H1 (cell line): ENCODE results near the gene CBFB. TPM values are rescaled to one million over a fixed set of nuclear protein-coding genes. Genes with fewer than 3 reads are reported as not detected.

Experiments used
- CTCF ChIA-PET: fragments of 300-600 bp; sonication (Branson Sonifier 250); formaldehyde crosslinking; loops from one replicate; lab custom pipeline; 2021; ENCODE audit not compliant: partially characterized antibody; lab: Charles Lee
- POLR2A ChIA-PET: fragments of 300-600 bp; sonication (Branson Sonifier 250); formaldehyde crosslinking; loops from one replicate; lab custom pipeline; 2021; ENCODE audit warnings: inconsistent platforms; ENCODE audit not compliant: partially characterized antibody; lab: Charles Lee
- DNase-seq, 2 experiments: peaks; one replicate each; pipeline versions ENCODE4 v3.0.0 to v3.0.0-alpha.2; 2010 to 2022; ENCODE audit warnings: low spot score in 2 of 2, low read depth in 1 of 2, mixed read lengths in 1 of 2
- FAIRE-seq: peaks from 2 replicates; lab custom pipeline; 2011; peaks lifted over from hg19 to GRCh38; lab: Jason Lieb, UNC
- H2AFZ ChIP-seq: 2 replicates; pipeline ENCODE4 v1.8.1; 2012; ENCODE audit warnings: low read length, inconsistent platforms
- H2AK5ac ChIP-seq: 2 replicates; pipeline ENCODE4 v1.6.1; 2013; ENCODE audit warnings: low read depth, low read length
- H2BK120ac ChIP-seq: replicated peaks from 2 replicates; pipeline ENCODE3; 2013; ENCODE audit warnings: low read depth, low read length, inconsistent platforms
- H2BK12ac ChIP-seq: 2 replicates; pipeline ENCODE4 v1.6.1; 2013; ENCODE audit warnings: low read depth, low read length
- H2BK15ac ChIP-seq: 2 replicates; pipeline ENCODE4 v1.6.1; 2013; ENCODE audit warnings: low read length
- H2BK20ac ChIP-seq: 2 replicates; pipeline ENCODE4 v1.6.1; 2013; ENCODE audit warnings: low read length
- H2BK5ac ChIP-seq: 2 replicates; pipeline ENCODE4 v1.6.1; 2013; ENCODE audit warnings: low read depth, low read length
- H3K14ac ChIP-seq: 2 replicates; pipeline ENCODE4 v1.6.1; 2013; ENCODE audit warnings: inconsistent platforms; ENCODE audit not compliant: insufficient read length
- H3K18ac ChIP-seq: 2 replicates; pipeline ENCODE4 v1.6.1; 2013; ENCODE audit warnings: low read length; ENCODE audit errors: extremely low read depth
- H3K23ac ChIP-seq: 2 replicates; pipeline ENCODE4 v1.6.1; 2013; ENCODE audit warnings: inconsistent platforms; ENCODE audit not compliant: insufficient read length
- H3K23me2 ChIP-seq: 2 replicates; pipeline ENCODE4 v1.6.1; 2013; ENCODE audit warnings: low read depth, low read length
- H3K27ac ChIP-seq: 2 replicates; pipeline ENCODE4 v1.6.1; 2011; ENCODE audit warnings: low read depth, low read length, inconsistent platforms
- H3K27me3 ChIP-seq, 4 experiments: replicated peaks in 1 of 4; 1 replicate in 1 of 4; 2 replicates in 3 of 4; pipeline versions ENCODE4 v1.6.1 to v1.8.1; 2011 to 2013; ENCODE audit warnings: low read length in 3 of 4, mild to moderate bottlenecking in 3 of 4, inconsistent platforms in 2 of 4, mixed read lengths in 2 of 4, moderate library complexity in 1 of 4; ENCODE audit not compliant: control insufficient read depth in 3 of 4, insufficient read depth in 3 of 4; ENCODE audit errors: extremely low read depth in 1 of 4
- H3K36me3 ChIP-seq, 4 experiments: 2 replicates each; pipeline versions ENCODE4 v1.6.1 to v1.8.1; 2011 to 2013; ENCODE audit warnings: mild to moderate bottlenecking in 4 of 4, low read length in 3 of 4, moderate library complexity in 2 of 4, control low read depth in 1 of 4, inconsistent platforms in 1 of 4; ENCODE audit not compliant: insufficient read depth in 4 of 4, control insufficient read depth in 2 of 4
- H3K4ac ChIP-seq: replicated peaks from 2 replicates; pipeline ENCODE3; 2013; ENCODE audit warnings: low read length, low read depth, mixed read lengths, inconsistent platforms; ENCODE audit not compliant: insufficient read length
- H3K4me1 ChIP-seq, 4 experiments: replicated peaks in 1 of 4; 1 replicate in 1 of 4; 2 replicates in 3 of 4; pipeline versions ENCODE4 v1.6.1 to v1.8.1; 2011 to 2013; ENCODE audit warnings: low read length in 3 of 4, inconsistent platforms in 2 of 4, mixed read lengths in 1 of 4; ENCODE audit not compliant: insufficient read depth in 4 of 4, control insufficient read depth in 3 of 4
- H3K4me2 ChIP-seq, 2 experiments: 2 replicates each; pipeline versions ENCODE4 v1.6.1 to v1.8.1; 2011 to 2013; ENCODE audit warnings: low read depth in 2 of 2, low read length in 2 of 2, control low read depth in 1 of 2, inconsistent platforms in 1 of 2, mild to moderate bottlenecking in 1 of 2; ENCODE audit not compliant: insufficient read depth in 1 of 2
- H3K4me3 ChIP-seq, 4 experiments: fragments of 200-600, 300-600 bp in 1 of 4; sonication (generic), shearing (Covaris generic), sonication (Bioruptor Twin) in 1 of 4; 2 replicates each; pipeline versions ENCODE4 v1.5.1 to v1.8.1; 2011 to 2016; ENCODE audit warnings: low read length in 4 of 4, low read depth in 3 of 4, control low read depth in 2 of 4, inconsistent platforms in 2 of 4, mild to moderate bottlenecking in 2 of 4, mixed read lengths in 1 of 4, moderate library complexity in 1 of 4; ENCODE audit not compliant: insufficient read depth in 2 of 4; ENCODE audit errors: extremely low read depth in 1 of 4
- H3K56ac ChIP-seq: replicated peaks from 2 replicates; pipeline ENCODE3; 2013; ENCODE audit warnings: low read depth, mild to moderate bottlenecking, mixed read lengths, low read length, inconsistent platforms; ENCODE audit not compliant: insufficient read length
- H3K79me1 ChIP-seq: 2 replicates; pipeline ENCODE4 v1.6.1; 2013; ENCODE audit warnings: low read depth, low read length, control low read depth
- H3K79me2 ChIP-seq, 2 experiments: 2 replicates each; pipeline versions ENCODE4 v1.6.1 to v1.8.1; 2012 to 2013; ENCODE audit warnings: low read length in 2 of 2, mild to moderate bottlenecking in 2 of 2, inconsistent platforms in 1 of 2; ENCODE audit not compliant: insufficient read depth in 2 of 2, control insufficient read depth in 1 of 2
- H3K9ac ChIP-seq, 4 experiments: replicated peaks in 1 of 4; 1 replicate in 1 of 4; 2 replicates in 3 of 4; pipeline versions ENCODE4 v1.6.1 to v1.8.1; 2011 to 2013; ENCODE audit warnings: low read depth in 3 of 4, low read length in 3 of 4, control low read depth in 2 of 4, mild to moderate bottlenecking in 2 of 4, moderate library complexity in 2 of 4, inconsistent platforms in 1 of 4; ENCODE audit errors: extremely low read depth in 1 of 4
- H3K9me3 ChIP-seq, 2 experiments: 2 replicates each; pipeline versions ENCODE4 v1.6.1 to v1.8.1; 2012 to 2013; ENCODE audit warnings: mild to moderate bottlenecking in 2 of 2, moderate library complexity in 2 of 2, control low read depth in 1 of 2, inconsistent platforms in 1 of 2, low read depth in 1 of 2, low read length in 1 of 2, mixed read lengths in 1 of 2; ENCODE audit not compliant: insufficient read depth in 2 of 2
- H4K20me1 ChIP-seq, 2 experiments: replicated peaks in 1 of 2; 2 replicates each; pipeline versions ENCODE3 to v1.8.1; 2011 to 2013; ENCODE audit warnings: inconsistent platforms in 2 of 2, low read length in 2 of 2, mild to moderate bottlenecking in 1 of 2; ENCODE audit not compliant: insufficient read depth in 2 of 2, control insufficient read depth in 1 of 2
- H4K5ac ChIP-seq: 2 replicates; pipeline ENCODE4 v1.6.1; 2013; ENCODE audit warnings: low read length, low read depth, mixed read lengths, inconsistent platforms; ENCODE audit not compliant: insufficient read length
- H4K8ac ChIP-seq: 2 replicates; pipeline ENCODE4 v1.8.0; 2013; ENCODE audit warnings: mild to moderate bottlenecking, moderate library complexity, low read length, inconsistent platforms; ENCODE audit not compliant: insufficient read depth; ENCODE audit errors: extremely low read depth
- H4K91ac ChIP-seq: replicated peaks from 2 replicates; pipeline ENCODE3; 2013; ENCODE audit warnings: low read length, mixed read lengths, inconsistent platforms; ENCODE audit not compliant: insufficient read length
- ASH2L ChIP-seq: fragments of 200-600, 300-600 bp; sonication (generic); IDR thresholded peaks from one replicate; pipeline ENCODE4 v1.7.1; 2017; ENCODE audit warnings: low read length
- CBX8 ChIP-seq: fragments of 300-800, 300-1000 bp; sonication (generic); IDR thresholded peaks from 2 replicates; pipeline ENCODE4 v1.7.1; 2016; ENCODE audit warnings: low read depth, low read length, borderline replicate concordance
- CREB1 ChIP-seq: IDR thresholded peaks from 2 replicates; pipeline ENCODE4 v1.6.1; 2012; ENCODE audit warnings: inconsistent platforms
- FOSL1 ChIP-seq: IDR thresholded peaks from 2 replicates; pipeline ENCODE4 v1.6.1; 2011; ENCODE audit warnings: mild to moderate bottlenecking, low read depth, low read length, moderate library complexity; ENCODE audit not compliant: insufficient read depth
- SP1 ChIP-seq: IDR thresholded peaks from 2 replicates; pipeline ENCODE4 v1.6.1; 2011; ENCODE audit warnings: low read depth, low read length
- SP2 ChIP-seq: IDR thresholded peaks from 2 replicates; pipeline ENCODE4 v1.6.1; 2012; ENCODE audit warnings: mild to moderate bottlenecking, low read length, inconsistent platforms
- WGBS, 2 experiments: shearing (Covaris generic) in 1 of 2; methylation state at CpG; one replicate each; pipeline versions ENCODE4 v1.1.6 to v1.1.7; 2013 to 2015; ENCODE audit warnings: low lambda C conversion rate in 2 of 2, mixed read lengths in 2 of 2, inconsistent platforms in 1 of 2, low coverage in 1 of 2, missing lambda C conversion rate in 1 of 2; ENCODE audit not compliant: insufficient replicate concordance in 2 of 2, insufficient coverage in 1 of 2, insufficient read length in 1 of 2; ENCODE audit errors: extremely low coverage in 1 of 2, missing lambda C conversion rate in 1 of 2; 5-methylcytosine and 5-hydroxymethylcytosine counted together
- polyA plus RNA-seq, 7 experiments: library from polyadenylated mRNA; depleted of rRNA in 3 of 7; stranded (reverse) in 5 of 7; unstranded in 2 of 7; fragments of >200 nt in 5 of 7; fragments of 200-250 nt in 2 of 7; gene quantifications; 1 replicate in 5 of 7; 2 replicates in 1 of 7; 4 replicates in 1 of 7; pipeline versions ENCODE4 v1.2.1 to v1.2.3, GENCODE V29; 2011 to 2013; ENCODE audit warnings: missing spikeins in 2 of 7, mixed read lengths in 2 of 7
- total RNA-seq: library from RNA; stranded (reverse); fragmentation: NEBNext Ultra II Directional; extraction: Animal tissue kit (Norgen Biotek cat#: 25700); gene quantifications from 2 replicates; pipeline ENCODE4 v1.2.1, GENCODE V29; 2021

CBFB gene
- total and polyA plus RNA-seq, 2 of the 8 experiments (the other 6 are each of a cell fraction or from before 2014, with no cell fraction given): 11.5 to 31.6 TPM

- H4K5ac ChIP-seq: no peak overlapping the region
- DNase-seq (no peak), FAIRE-seq (no peak)
- WGBS, 2 experiments: 96% methylated on average over 7 of the region's 9 CpGs; no CpG with 5 or more reads in 1 of the 2 experiments
- H3K4ac ChIP-seq: no peak overlapping the region
- no peak overlapping the region for H3K9ac ChIP-seq
- no peaks in the 10 kb centered on the region for H3K23me2 ChIP-seq
- H3K4me3 ChIP-seq: no peak overlapping the region
- no peak overlapping the region for H3K27ac ChIP-seq
- H2BK120ac ChIP-seq: no peak overlapping the region
- H3K4me2 ChIP-seq: no peak overlapping the region
- no peak overlapping the region for H3K56ac ChIP-seq
- no peak overlapping the region for H3K23ac ChIP-seq
- CTCF ChIA-PET: interaction anchor here (0.9 to 5.3 kb wide), 9 partner anchors 9 to 198 kb away, joined by 3 to 26 read pairs (median 10); partner anchors contain the start of genes B3GNT9 and NOL3
- H4K8ac ChIP-seq: no peak overlapping the region
- peaks cover 20 to 45% (median 43%) of the 10 kb centered on the region in 4 experiments; a peak in 7 of 8 replicates for H3K36me3 ChIP-seq
- no peaks in the 10 kb centered on the region; the same call in 1 of the 2 replicates for H3K79me1 ChIP-seq
- H3K79me2 ChIP-seq: no peaks in the 10 kb centered on the region
- H3K18ac ChIP-seq: no peak overlapping the region
- no peak overlapping the region for H2AFZ ChIP-seq
- H4K91ac ChIP-seq: no peak overlapping the region
- no peak overlapping the region for H2AK5ac ChIP-seq
- TF ChIP-seq CBX8 (no peak), SP1 (no peak), ASH2L (no peak), FOSL1 (no peak), SP2 (no peak), CREB1 (no peak)
- H3K14ac ChIP-seq: no peak overlapping the region
- H2BK15ac ChIP-seq: no peak overlapping the region
- H3K4me1 ChIP-seq: no peaks in the 10 kb centered on the region
- H3K27me3 ChIP-seq: no peaks in the 10 kb centered on the region
- H3K9me3 ChIP-seq: no peaks in the 10 kb centered on the region
- peaks cover under 1 to 6% of the 10 kb centered on the region in 2 experiments for H4K20me1 ChIP-seq
- H2BK20ac ChIP-seq: no peak overlapping the region
- H2BK12ac ChIP-seq: no peak overlapping the region
- POLR2A ChIA-PET: interaction anchor here (1.0 kb wide), 1 partner anchor 11 kb away, joined by 3 read pairs; no protein-coding TSS in a partner anchor
- no peak overlapping the region for H2BK5ac ChIP-seq
Measured at GRCh38 chr16:67142342-67142741, 113.4 kb downstream of the CBFB start.
